OCI-LY1 (cell line): ENCODE results near the gene LAMB3.

ENCODE experiments used
- H2AFZ ChIP-seq: fragments of 200-600 bp; sonication (generic), shearing (Covaris generic); 2 replicates; pipeline ENCODE4 v1.6.0; 2014; ENCODE audit warnings: antibody characterized with exemption, mild to moderate bottlenecking, low read length
- H3F3A ChIP-seq: fragments of 200-600 bp; sonication (generic), shearing (Covaris generic); 2 replicates; pipeline ENCODE4 v1.6.0; 2014; ENCODE audit warnings: mild to moderate bottlenecking, antibody characterized with exemption, low read length, moderate library complexity; ENCODE audit not compliant: insufficient read depth
- H3K27ac ChIP-seq: fragments of 200-600 bp; sonication (generic); 2 replicates; pipeline ENCODE4 v1.5.1; 2014; ENCODE audit warnings: low read length, mixed run types, mild to moderate bottlenecking, low read depth; ENCODE audit not compliant: poor library complexity, severe bottlenecking
- H3K27me3 ChIP-seq: fragments of 200-600 bp; sonication (generic); 2 replicates; pipeline ENCODE4 v1.6.0; 2014; ENCODE audit warnings: antibody characterized with exemption, mild to moderate bottlenecking, low read length, moderate library complexity; ENCODE audit not compliant: insufficient read depth
- H3K36me3 ChIP-seq: fragments of 200-600 bp; sonication (generic); 2 replicates; pipeline ENCODE4 v1.6.1; 2014; ENCODE audit warnings: mild to moderate bottlenecking, antibody characterized with exemption, low read length, moderate library complexity, mixed read lengths; ENCODE audit not compliant: insufficient read depth
- H3K4me1 ChIP-seq: fragments of 200-600 bp; sonication (generic); 2 replicates; pipeline ENCODE4 v1.5.1; 2014; ENCODE audit warnings: mild to moderate bottlenecking, low read length, moderate library complexity; ENCODE audit not compliant: insufficient read depth, severe bottlenecking
- H3K4me2 ChIP-seq: fragments of 200-600 bp; sonication (generic), shearing (Covaris generic); 2 replicates; pipeline ENCODE4 v1.6.1; 2014; ENCODE audit warnings: low read length
- H3K4me3 ChIP-seq: fragments of 200-600 bp; sonication (generic); 2 replicates; pipeline ENCODE4 v1.5.1; 2014; ENCODE audit warnings: low read length, low read depth, mild to moderate bottlenecking, mixed read lengths; ENCODE audit not compliant: poor library complexity, severe bottlenecking
- H3K79me2 ChIP-seq: fragments of 200-600 bp; shearing (Covaris generic); 2 replicates; pipeline ENCODE4 v1.6.1; 2016; ENCODE audit warnings: mixed run types, low read length, mixed read lengths; ENCODE audit not compliant: insufficient read depth
- H3K9ac ChIP-seq: fragments of 200-600 bp; sonication (generic), shearing (Covaris generic); 2 replicates; pipeline ENCODE4 v1.6.1; 2014; ENCODE audit warnings: mild to moderate bottlenecking, low read length, mixed read lengths
- H3K9me2 ChIP-seq: fragments of 200-600 bp; sonication (generic), shearing (Covaris generic); 2 replicates; pipeline ENCODE4 v1.6.1; 2014; ENCODE audit warnings: low read depth, mild to moderate bottlenecking, low read length, mixed read lengths
- H3K9me3 ChIP-seq: fragments of 200-600 bp; shearing (Covaris generic); 2 replicates; pipeline ENCODE4 v1.6.1; 2014; ENCODE audit warnings: low read length, mixed read lengths
- H4K20me1 ChIP-seq: fragments of 200-600 bp; sonication (generic), shearing (Covaris generic); 2 replicates; pipeline ENCODE4 v1.6.0; 2016; ENCODE audit warnings: mild to moderate bottlenecking, low read length; ENCODE audit not compliant: insufficient read depth
- CTCF ChIP-seq: fragments of 200-600 bp; sonication (generic), shearing (Covaris generic); IDR thresholded peaks from 2 replicates; pipeline ENCODE4 v1.5.1; 2017; ENCODE audit warnings: mild to moderate bottlenecking, antibody characterized with exemption, low read length, moderate library complexity, mixed read lengths
- EZH2 ChIP-seq: fragments of 200-600 bp; sonication (generic), shearing (Covaris generic); IDR thresholded peaks from 2 replicates; pipeline ENCODE4 v1.8.0; 2017; ENCODE audit warnings: borderline replicate concordance, mixed run types, mild to moderate bottlenecking, antibody characterized with exemption, low read length, moderate library complexity, mixed read lengths

LAMB3 gene

GRCh38 chr1:209674957-209675564, 22.8 kb upstream of the LAMB3 start, which contains the start of gene G0S2:
Gene G0S2, plus strand, starts transcription at chr1:209675412. Its CDS starts 273 bp downstream, at chr1:209675685.
- H3K4me1 ChIP-seq, result no peaks in the 10 kb centered on the region
- no peak within 1 kb of the TSS for H3K4me3 ChIP-seq
- no peak within 1 kb of the TSS for H3K9ac ChIP-seq
- no peaks in the 10 kb centered on the region for H3K9me2 ChIP-seq
- no peak within 1 kb of the TSS for H3K27ac ChIP-seq
- H3K9me3 ChIP-seq, result no peaks in the 10 kb centered on the region
- H4K20me1 ChIP-seq, result no peaks in the 10 kb centered on the region
- H2AFZ ChIP-seq, result no peak within 1 kb of the TSS
- no peak for TF ChIP-seq EZH2
- TF ChIP-seq CTCF, result no peak
- H3K36me3 ChIP-seq, result no peaks in the 10 kb centered on the region
- no peaks in the 10 kb centered on the region for H3F3A ChIP-seq
- H3K27me3 ChIP-seq, result no peaks in the 10 kb centered on the region
- H3K79me2 ChIP-seq, result no peaks in the 10 kb centered on the region
- H3K4me2 ChIP-seq, result no peak within 1 kb of the TSS

- Histone ChIP-seq H3K79me2 (no peaks in the 10 kb centered on the region), H2AFZ (no peak overlapping the region), H3K4me1 (no peaks in the 10 kb centered on the region), H3K4me3 (no peak overlapping the region), H3K27me3 (no peaks in the 10 kb centered on the region; the same call in 1 of the 2 replicates), H3F3A (no peaks in the 10 kb centered on the region), H3K9me3 (no peaks in the 10 kb centered on the region), H3K27ac (no peak overlapping the region), H3K9ac (no peak overlapping the region), H3K36me3 (no peaks in the 10 kb centered on the region), H3K9me2 (no peaks in the 10 kb centered on the region), H4K20me1 (no peaks in the 10 kb centered on the region), H3K4me2 (no peak overlapping the region)
- no peak for TF ChIP-seq CTCF
- TF ChIP-seq EZH2, result no peak
These were observed 21.6 kb upstream of the LAMB3 start for GRCh38 chr1:209673631-209674417.

- Histone ChIP-seq H3K9ac (no peak overlapping the region), H3K4me1 (no peaks in the 10 kb centered on the region), H3K36me3 (no peaks in the 10 kb centered on the region), H4K20me1 (no peaks in the 10 kb centered on the region), H3K4me3 (no peak overlapping the region), H3K79me2 (no peaks in the 10 kb centered on the region), H3K9me3 (no peaks in the 10 kb centered on the region), H2AFZ (no peak overlapping the region), H3F3A (no peaks in the 10 kb centered on the region), H3K9me2 (no peaks in the 10 kb centered on the region), H3K27me3 (no peaks in the 10 kb centered on the region; the same call in 1 of the 2 replicates), H3K27ac (no peak overlapping the region), H3K4me2 (no peak overlapping the region)
- TF ChIP-seq CTCF (no peak), EZH2 (no peak)
These were observed 20.7 kb upstream of the LAMB3 start for GRCh38 chr1:209672705-209673630.
